Stimulated activated CD4-positive, alpha-beta T cell treated with anti-CD3 and anti-CD28 coated beads, Interleukin-4, amount 100 ng/mL, for 4 hours (primary cell): ENCODE results near the gene EPHA3.
"Not testable (repeated sequence)": the region's sequence is repeated elsewhere in the genome, so short reads cannot be mapped to it uniquely, and the experiment has no call there.

Source experiments
- DNase-seq, 2 experiments: peaks; one replicate each; pipeline ENCODE4 v3.0.0-alpha.2; 2020

Gene EPHA3

GRCh38 chr3:89289574-89290190 is 182.3 kb downstream of the EPHA3 start:
- DNase-seq = no peak

- no peak for DNase-seq
Measured at GRCh38 chr3:89297199-89297598, 189.8 kb downstream of the EPHA3 start.

GRCh38 chr3:89300526-89300925 is 193.1 kb downstream of the EPHA3 start:
- no peak for DNase-seq

- DNase-seq = no peak
Measured at GRCh38 chr3:89300981-89301380, 193.6 kb downstream of the EPHA3 start.

- DNase-seq = no peak
Measured at GRCh38 chr3:89303701-89304100, 196.3 kb downstream of the EPHA3 start.

- DNase-seq = no peak
Measured at GRCh38 chr3:89306540-89306939, 199.1 kb downstream of the EPHA3 start.

GRCh38 chr3:89311581-89311980 is 204.2 kb downstream of the EPHA3 start:
- no peak for DNase-seq

GRCh38 chr3:89312141-89312540 is 204.7 kb downstream of the EPHA3 start:
- DNase-seq = no peak

- DNase-seq = no peak
Measured at GRCh38 chr3:89314454-89315098, 207.2 kb downstream of the EPHA3 start.

- no peak for DNase-seq
Measured at GRCh38 chr3:89315750-89316470, 208.5 kb downstream of the EPHA3 start.

GRCh38 chr3:89320186-89320585 is 212.8 kb downstream of the EPHA3 start:
- DNase-seq = no peak

- no peak for DNase-seq
Measured at GRCh38 chr3:89326997-89327396, 219.6 kb downstream of the EPHA3 start.

- no peak for DNase-seq
Measured at GRCh38 chr3:89332386-89332785, 225.0 kb downstream of the EPHA3 start.

- no peak for DNase-seq
Measured at GRCh38 chr3:89332793-89333192, 225.4 kb downstream of the EPHA3 start.

- no peak for DNase-seq
Measured at GRCh38 chr3:89335693-89336092, 228.3 kb downstream of the EPHA3 start.

- DNase-seq = no peak
Measured at GRCh38 chr3:89340408-89340807, 233.0 kb downstream of the EPHA3 start.

- no peak for DNase-seq
Measured at GRCh38 chr3:89344076-89344475, 236.7 kb downstream of the EPHA3 start.

- DNase-seq = not testable (repeated sequence)
Measured at GRCh38 chr3:89350935-89351334, 243.5 kb downstream of the EPHA3 start.

- DNase-seq = no peak
Measured at GRCh38 chr3:89353465-89353864, 246.0 kb downstream of the EPHA3 start.

- DNase-seq = no peak
Measured at GRCh38 chr3:89358281-89358680, 250.9 kb downstream of the EPHA3 start.

- DNase-seq = no peak
Measured at GRCh38 chr3:89360156-89360555, 252.7 kb downstream of the EPHA3 start.

GRCh38 chr3:89362496-89362895 is 255.1 kb downstream of the EPHA3 start:
- DNase-seq = no peak

- DNase-seq = no peak
Measured at GRCh38 chr3:89363171-89363570, 255.8 kb downstream of the EPHA3 start.

GRCh38 chr3:89364314-89364713 is 256.9 kb downstream of the EPHA3 start:
- DNase-seq = no peak
